ENCODE results near the gene TCIRG1.
"Not testable (repeated sequence)": the region's sequence is repeated elsewhere in the genome, so short reads cannot be mapped to it uniquely, and the experiment has no call there.

The TCIRG1 gene

GRCh38 chr11:68077617-68078582, 39.1 kb downstream of the TCIRG1 start:
- no peak for TF ChIP-seq PAX5 (IDR thresholded peaks at IDR 0.05; ENCODE audit: insufficient read depth, low read length, severe bottlenecking)
- 0 out of 2 replicates have a peak, but pooled peaks have one; percentile 30 for TF ChIP-seq POLR2AphosphoS5 (IDR thresholded peaks at IDR 0.05; ENCODE audit: low read depth, low read length)
- no peak for FAIRE-seq
- DNase-seq (ENCODE audit: insufficient read length, low spot score) = no peak

- DNase-seq (ENCODE audit: insufficient read length, low spot score) = no peak
- no peak for FAIRE-seq
- no peak for TF ChIP-seq TAF1 (IDR thresholded peaks at IDR 0.05; ENCODE audit: low read depth, low read length)
- no peak for TF ChIP-seq POLR2A (IDR thresholded peaks at IDR 0.05; ENCODE audit: low read depth, low read length)
- no peak for TF ChIP-seq SPI1 (IDR thresholded peaks at IDR 0.05; ENCODE audit: low read depth, low read length)
- TF ChIP-seq PAX5 (IDR thresholded peaks at IDR 0.05; ENCODE audit: insufficient read depth, low read length, severe bottlenecking) = no peak
- no peak for TF ChIP-seq POLR2AphosphoS5 (IDR thresholded peaks at IDR 0.05; ENCODE audit: low read depth, low read length)
- no peak for TF ChIP-seq POU2F2 (IDR thresholded peaks at IDR 0.05; ENCODE audit: low read depth, low read length)
Observed at GRCh38 chr11:68080860-68081259, 42.0 kb downstream of the TCIRG1 start.

GRCh38 chr11:68081691-68082090, 42.9 kb downstream of the TCIRG1 start:
- no peak for TF ChIP-seq POLR2AphosphoS5 (IDR thresholded peaks at IDR 0.05; ENCODE audit: low read depth, low read length)
- no peak for TF ChIP-seq SPI1 (IDR thresholded peaks at IDR 0.05; ENCODE audit: low read depth, low read length)
- TF ChIP-seq TAF1 (IDR thresholded peaks at IDR 0.05; ENCODE audit: low read depth, low read length) = no peak
- no peak for TF ChIP-seq POU2F2 (IDR thresholded peaks at IDR 0.05; ENCODE audit: low read depth, low read length)
- TF ChIP-seq POLR2A (IDR thresholded peaks at IDR 0.05; ENCODE audit: low read depth, low read length) = no peak
- no peak for TF ChIP-seq PAX5 (IDR thresholded peaks at IDR 0.05; ENCODE audit: insufficient read depth, low read length, severe bottlenecking)
- DNase-seq (ENCODE audit: insufficient read length, low spot score) = no peak
- FAIRE-seq = no peak

- no peak for FAIRE-seq
- no peak for TF ChIP-seq POLR2A (IDR thresholded peaks at IDR 0.05; ENCODE audit: low read depth, low read length)
- TF ChIP-seq TAF1 (IDR thresholded peaks at IDR 0.05; ENCODE audit: low read depth, low read length) = no peak
- TF ChIP-seq PAX5 (IDR thresholded peaks at IDR 0.05; ENCODE audit: insufficient read depth, low read length, severe bottlenecking) = no peak
- no peak for DNase-seq (ENCODE audit: insufficient read length, low spot score)
Observed at GRCh38 chr11:68082481-68082880, 43.7 kb downstream of the TCIRG1 start.

GRCh38 chr11:68083517-68083916, 44.7 kb downstream of the TCIRG1 start:
- TF ChIP-seq PAX5 (IDR thresholded peaks at IDR 0.05; ENCODE audit: insufficient read depth, low read length, severe bottlenecking) (no peak), POLR2A (IDR thresholded peaks at IDR 0.05; ENCODE audit: low read depth, low read length) (no peak), POLR2AphosphoS5 (IDR thresholded peaks at IDR 0.05; ENCODE audit: low read depth, low read length) (no peak), TAF1 (IDR thresholded peaks at IDR 0.05; ENCODE audit: low read depth, low read length) (no peak)
- FAIRE-seq (no peak), DNase-seq (ENCODE audit: insufficient read length, low spot score) (no peak)

GRCh38 chr11:68089679-68090078, 50.9 kb downstream of the TCIRG1 start:
- DNase-seq (ENCODE audit: insufficient read length, low spot score) (no peak), FAIRE-seq (no peak)
- TF ChIP-seq SPI1 (IDR thresholded peaks at IDR 0.05; ENCODE audit: low read depth, low read length) (no peak), POLR2A (IDR thresholded peaks at IDR 0.05; ENCODE audit: low read depth, low read length) (no peak), POU2F2 (IDR thresholded peaks at IDR 0.05; ENCODE audit: low read depth, low read length) (no peak), PAX5 (IDR thresholded peaks at IDR 0.05; ENCODE audit: insufficient read depth, low read length, severe bottlenecking) (no peak), POLR2AphosphoS5 (IDR thresholded peaks at IDR 0.05; ENCODE audit: low read depth, low read length) (no peak), TAF1 (IDR thresholded peaks at IDR 0.05; ENCODE audit: low read depth, low read length) (no peak)

- TF ChIP-seq SPI1 (IDR thresholded peaks at IDR 0.05; ENCODE audit: low read depth, low read length) (no peak), POU2F2 (IDR thresholded peaks at IDR 0.05; ENCODE audit: low read depth, low read length) (no peak), PAX5 (IDR thresholded peaks at IDR 0.05; ENCODE audit: insufficient read depth, low read length, severe bottlenecking) (no peak), TAF1 (IDR thresholded peaks at IDR 0.05; ENCODE audit: low read depth, low read length) (no peak), POLR2A (IDR thresholded peaks at IDR 0.05; ENCODE audit: low read depth, low read length) (no peak), POLR2AphosphoS5 (IDR thresholded peaks at IDR 0.05; ENCODE audit: low read depth, low read length) (no peak)
- no peak for DNase-seq (ENCODE audit: insufficient read length, low spot score)
- FAIRE-seq = no peak
Observed at GRCh38 chr11:68090287-68090686, 51.5 kb downstream of the TCIRG1 start.

GRCh38 chr11:68090706-68091105, 51.9 kb downstream of the TCIRG1 start:
- FAIRE-seq (peak; percentile 91), DNase-seq (ENCODE audit: insufficient read length, low spot score) (no peak)
- TF ChIP-seq SPI1 (IDR thresholded peaks at IDR 0.05; ENCODE audit: low read depth, low read length) = peak; percentile 66
- TF ChIP-seq POU2F2 (IDR thresholded peaks at IDR 0.05; ENCODE audit: low read depth, low read length) = no peak

- no peak for FAIRE-seq
- TF ChIP-seq PAX5 (IDR thresholded peaks at IDR 0.05; ENCODE audit: insufficient read depth, low read length, severe bottlenecking) = no peak
- no peak for TF ChIP-seq POLR2AphosphoS5 (IDR thresholded peaks at IDR 0.05; ENCODE audit: low read depth, low read length)
- TF ChIP-seq TAF1 (IDR thresholded peaks at IDR 0.05; ENCODE audit: low read depth, low read length) = no peak
- TF ChIP-seq POU2F2 (IDR thresholded peaks at IDR 0.05; ENCODE audit: low read depth, low read length) = no peak
- TF ChIP-seq SPI1 (IDR thresholded peaks at IDR 0.05; ENCODE audit: low read depth, low read length) = no peak
- DNase-seq (ENCODE audit: insufficient read length, low spot score) = no peak
Observed at GRCh38 chr11:68092411-68092810, 53.6 kb downstream of the TCIRG1 start.

GRCh38 chr11:68092946-68093345, 54.1 kb downstream of the TCIRG1 start:
- not testable (repeated sequence) for FAIRE-seq; DNase-seq (ENCODE audit: insufficient read length, low spot score)

Measured in GM12891 (cell line).